Small intestine (tissue), 7 donors: ENCODE data around the gene PSMG4. TPM values are rescaled to one million over a fixed set of nuclear protein-coding genes. Genes with fewer than 3 reads are reported as not detected.
A peak's percentile ranks its signal among the peaks of the same experiment; 100 is the strongest.

Experiments used
- DNase-seq, 2 donors: peaks; one replicate each; pipeline versions ENCODE4 v3.0.0 to v3.0.0-alpha.2; 2013
- FAIRE-seq: peaks from 2 replicates; lab custom pipeline; 2012; peaks lifted over from hg19 to GRCh38; lab: Jason Lieb, UNC
- H3K27ac ChIP-seq, 3 donors: one replicate each; pipeline ENCODE4 v1.5.1; 2013; ENCODE audit warnings: low read length in 2 of 3, mild to moderate bottlenecking in 2 of 3, control low read depth in 1 of 3, inconsistent platforms in 1 of 3, low read depth in 1 of 3, moderate library complexity in 1 of 3
- H3K27me3 ChIP-seq, 3 donors: one replicate each; pipeline ENCODE4 v1.6.1; 2013; ENCODE audit warnings: low read length in 3 of 3, inconsistent platforms in 1 of 3; ENCODE audit not compliant: control insufficient read depth in 3 of 3, insufficient read depth in 3 of 3
- H3K36me3 ChIP-seq, 3 donors: one replicate each; pipeline ENCODE4 v1.6.1; 2013; ENCODE audit warnings: low read length in 3 of 3, inconsistent platforms in 1 of 3, low read depth in 1 of 3, mild to moderate bottlenecking in 1 of 3, moderate library complexity in 1 of 3; ENCODE audit not compliant: control insufficient read depth in 3 of 3, insufficient read depth in 2 of 3
- H3K4me1 ChIP-seq, 3 donors: one replicate each; pipeline ENCODE4 v1.6.1; 2013; ENCODE audit warnings: low read length in 2 of 3, inconsistent platforms in 1 of 3, low read depth in 1 of 3, mild to moderate bottlenecking in 1 of 3, moderate library complexity in 1 of 3; ENCODE audit not compliant: control insufficient read depth in 3 of 3, insufficient read depth in 2 of 3
- H3K4me3 ChIP-seq, 3 donors: one replicate each; pipeline ENCODE4 v1.5.1; 2013; ENCODE audit warnings: low read length in 3 of 3, control low read depth in 1 of 3, inconsistent platforms in 1 of 3, low read depth in 1 of 3, mild to moderate bottlenecking in 1 of 3, moderate library complexity in 1 of 3
- H3K9me3 ChIP-seq, 2 donors: one replicate each; pipeline ENCODE4 v1.6.1; 2013; ENCODE audit warnings: low read depth in 1 of 2, low read length in 1 of 2; ENCODE audit not compliant: control insufficient read depth in 2 of 2, insufficient read depth in 1 of 2
- WGBS, 3 donors: extraction: QIAGEN DNeasy Blood & Tissue Kit; methylation state at CpG; one replicate each; pipeline ENCODE4 v1.1.7; 2013; 5-methylcytosine and 5-hydroxymethylcytosine counted together
- polyA plus RNA-seq, 4 donors: library from polyadenylated mRNA; stranded (reverse) in 3 of 4; unstranded in 1 of 4; fragments of 200-250 nt in 3 of 4; fragments of 120-200 nt in 1 of 4; gene quantifications; one replicate each; pipeline versions ENCODE4 v1.2.1 to v1.2.3, GENCODE V29; 2013
- donor health status: healthy with polysubstance abuse.
- donor health status: control.
- donor health status: control.
- donor health status: Bipolar disorder and iron deficiency.
- donor health status: healthy.

Gene PSMG4
- polyA plus RNA-seq, 4 donors: 22.6 to 43.8 (median 33.4) TPM

- FAIRE-seq (no peak), DNase-seq (peak in 1 of 2 donors; percentile 32)
- no peaks in the 10 kb centered on the region for H3K9me3 ChIP-seq
- H3K27me3 ChIP-seq: no peaks in the 10 kb centered on the region
- peak overlapping the region in 1 of 3 donors; percentile 29 for H3K4me3 ChIP-seq
- H3K36me3 ChIP-seq: peaks cover 0 to 44% (median 4%) of the 10 kb centered on the region in 3 donors
- peaks cover 7 to 19% (median 10%) of the 10 kb centered on the region in 3 donors for H3K4me1 ChIP-seq
- H3K27ac ChIP-seq: peak overlapping the region in 1 of 3 donors; percentile 17
- 37 to 61% (median 49%) methylated on average over 17 of the region's 17 CpGs for WGBS, 3 donors
Observed at GRCh38 chr6:3260772-3261517, 2.2 kb downstream of the PSMG4 start.

DNA sequence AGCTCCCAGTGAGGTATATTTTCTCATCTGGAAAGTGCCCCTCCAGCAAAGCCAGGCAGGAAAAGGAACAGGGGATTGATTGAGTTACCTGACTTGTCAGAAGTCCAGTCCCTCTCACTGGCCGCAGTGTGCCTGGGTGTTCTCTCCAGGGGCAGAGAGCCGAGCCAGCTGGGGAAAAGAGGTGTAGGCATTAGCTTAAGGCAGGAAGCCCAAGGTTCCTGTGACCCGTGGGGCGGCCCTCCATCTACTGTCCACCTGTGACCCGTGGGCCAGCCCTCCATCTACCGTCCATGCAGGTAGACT is 2.7 kb downstream of the PSMG4 start:
- FAIRE-seq (no peak), DNase-seq (no peak)
- Histone ChIP-seq H3K27ac (no peak overlapping the region), H3K36me3 (peaks cover 0 to 49% (median 4%) of the 10 kb centered on the region in 3 donors), H3K27me3 (no peaks in the 10 kb centered on the region), H3K4me1 (peaks cover 7 to 19% (median 10%) of the 10 kb centered on the region in 3 donors), H3K4me3 (no peak overlapping the region), H3K9me3 (no peaks in the 10 kb centered on the region)
- 44 to 83% (median 60%) methylated on average over 5 to 6 of the region's 6 CpGs for WGBS, 3 donors

DNA sequence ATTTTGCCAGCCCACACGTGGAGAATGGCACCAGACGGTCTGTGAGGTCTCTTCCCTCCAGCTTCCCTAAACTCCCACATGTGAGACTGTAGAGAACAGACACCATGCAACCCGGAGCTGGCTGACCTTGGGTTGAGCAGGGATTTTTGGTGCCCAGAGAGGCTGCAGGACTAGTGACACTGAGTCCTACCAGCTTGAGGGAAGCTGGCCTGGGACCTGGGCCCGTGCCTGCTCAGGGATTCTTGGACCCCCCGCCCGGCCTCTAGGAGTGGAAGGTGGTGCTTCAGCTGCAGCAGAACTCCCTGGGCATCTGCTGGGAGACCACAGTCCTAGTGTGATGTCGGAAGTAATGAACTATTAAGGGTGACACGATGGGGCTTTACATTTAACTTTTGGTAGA is 3.2 kb downstream of the PSMG4 start:
- Histone ChIP-seq H3K27ac (no peak overlapping the region), H3K4me1 (peaks cover 7 to 19% (median 10%) of the 10 kb centered on the region in 3 donors), H3K4me3 (no peak overlapping the region), H3K27me3 (no peaks in the 10 kb centered on the region), H3K36me3 (peaks cover 0 to 49% (median 4%) of the 10 kb centered on the region in 3 donors), H3K9me3 (no peaks in the 10 kb centered on the region)
- FAIRE-seq (no peak), DNase-seq (no peak)
- WGBS, 3 donors: 51 to 69% (median 66%) methylated on average over 8 of the region's 8 CpGs

DNA sequence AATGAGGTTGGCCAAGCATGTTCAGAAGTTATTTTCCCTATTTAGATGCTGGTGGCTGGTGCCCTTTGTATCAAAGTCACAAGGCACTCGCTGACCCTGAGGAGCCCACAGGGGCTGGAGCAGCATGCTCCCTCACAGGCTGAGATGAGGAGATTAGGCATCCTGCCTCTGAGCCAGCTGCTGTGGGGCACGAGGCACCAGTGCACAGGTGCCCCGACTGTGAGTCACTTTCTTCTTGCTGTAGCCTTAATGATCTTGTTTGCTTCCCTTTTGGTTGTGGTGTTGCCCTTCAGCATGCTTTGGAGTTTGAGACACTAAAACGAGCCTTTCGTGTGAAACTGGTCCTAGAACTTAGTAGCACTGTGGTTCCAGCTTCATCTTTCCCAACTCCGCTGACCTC is 4.3 kb downstream of the PSMG4 start:
- Histone ChIP-seq H3K4me1 (peaks cover 7 to 19% (median 10%) of the 10 kb centered on the region in 3 donors), H3K9me3 (no peaks in the 10 kb centered on the region), H3K27ac (no peak overlapping the region), H3K36me3 (peaks cover 0 to 49% (median 4%) of the 10 kb centered on the region in 3 donors), H3K4me3 (no peak overlapping the region), H3K27me3 (no peaks in the 10 kb centered on the region)
- FAIRE-seq (no peak), DNase-seq (no peak)
- 55 to 65% (median 56%) methylated on average over 6 of the region's 6 CpGs for whole genome bisulfite sequencing, 3 donors

DNA sequence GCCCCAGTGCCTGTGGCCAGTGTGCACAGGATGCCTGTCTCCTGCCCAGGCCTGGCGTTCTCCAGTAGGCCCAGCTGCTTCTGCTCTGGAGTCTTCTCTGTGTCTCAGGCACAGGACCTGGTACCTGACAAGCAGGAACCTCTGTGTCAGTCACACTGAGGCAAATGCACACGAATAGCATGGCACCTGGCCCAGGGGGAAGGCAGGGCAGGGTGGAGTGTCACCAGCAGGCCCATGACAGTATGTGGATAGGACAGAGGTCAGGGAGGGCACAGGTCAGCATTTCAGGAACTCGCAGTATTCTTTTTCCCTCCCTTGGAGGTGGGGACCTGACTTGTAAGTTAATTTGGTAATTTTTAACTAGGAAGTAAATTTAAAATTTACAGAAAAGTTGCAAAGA is 5.6 kb downstream of the PSMG4 start:
- Histone ChIP-seq H3K4me3 (no peak overlapping the region), H3K36me3 (peaks cover 4 to 58% (median 8%) of the 10 kb centered on the region in 3 donors), H3K9me3 (no peaks in the 10 kb centered on the region), H3K27ac (no peak overlapping the region), H3K4me1 (peaks cover 5 to 15% (median 10%) of the 10 kb centered on the region in 3 donors), H3K27me3 (no peaks in the 10 kb centered on the region)
- 68 to 83% (median 70%) methylated on average over 3 of the region's 3 CpGs for WGBS, 3 donors
- DNase-seq: no peak
- FAIRE-seq: no peak

- DNase-seq (no peak), FAIRE-seq (no peak)
- peaks cover 2 to 19% (median 6%) of the 10 kb centered on the region in 3 donors for H3K4me1 ChIP-seq
- peaks cover 6 to 66% (median 8%) of the 10 kb centered on the region in 3 donors for H3K36me3 ChIP-seq
- no peaks in the 10 kb centered on the region for H3K9me3 ChIP-seq
- H3K27ac ChIP-seq: no peak overlapping the region
- no peaks in the 10 kb centered on the region for H3K27me3 ChIP-seq
- WGBS, 3 donors: 63 to 73% (median 64%) methylated on average over 9 of the region's 9 CpGs
- H3K4me3 ChIP-seq: no peak overlapping the region
Observed at GRCh38 chr6:3265671-3266070, 6.9 kb downstream of the PSMG4 start.

DNA sequence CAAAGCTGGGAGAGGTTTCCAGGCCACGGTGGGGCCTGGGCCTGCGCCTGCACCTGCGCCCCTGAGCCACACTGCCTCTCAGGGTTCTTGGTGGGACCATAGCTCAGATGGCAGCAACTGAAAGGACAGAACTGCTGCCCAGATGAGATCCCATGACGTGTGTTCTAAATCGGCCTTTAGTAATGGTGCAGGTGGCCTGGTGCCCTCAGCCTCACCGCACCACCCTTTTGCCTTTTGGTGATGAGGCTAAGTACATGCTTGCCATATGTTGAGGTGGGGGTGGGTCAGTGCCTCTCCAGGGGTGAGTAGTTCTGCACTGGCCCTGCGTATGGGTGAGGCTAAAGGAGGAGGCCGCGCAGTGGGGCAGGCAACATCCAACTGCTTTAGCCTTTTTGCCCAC is 7.4 kb downstream of the PSMG4 start:
- Histone ChIP-seq H3K36me3 (peaks cover 6 to 66% (median 8%) of the 10 kb centered on the region in 3 donors), H3K4me3 (no peak overlapping the region), H3K4me1 (peaks cover 2 to 20% (median 6%) of the 10 kb centered on the region in 3 donors), H3K9me3 (no peaks in the 10 kb centered on the region), H3K27me3 (no peaks in the 10 kb centered on the region), H3K27ac (no peak overlapping the region)
- FAIRE-seq (no peak), DNase-seq (no peak)
- 49 to 63% (median 57%) methylated on average over 9 of the region's 9 CpGs for WGBS, 3 donors

DNA sequence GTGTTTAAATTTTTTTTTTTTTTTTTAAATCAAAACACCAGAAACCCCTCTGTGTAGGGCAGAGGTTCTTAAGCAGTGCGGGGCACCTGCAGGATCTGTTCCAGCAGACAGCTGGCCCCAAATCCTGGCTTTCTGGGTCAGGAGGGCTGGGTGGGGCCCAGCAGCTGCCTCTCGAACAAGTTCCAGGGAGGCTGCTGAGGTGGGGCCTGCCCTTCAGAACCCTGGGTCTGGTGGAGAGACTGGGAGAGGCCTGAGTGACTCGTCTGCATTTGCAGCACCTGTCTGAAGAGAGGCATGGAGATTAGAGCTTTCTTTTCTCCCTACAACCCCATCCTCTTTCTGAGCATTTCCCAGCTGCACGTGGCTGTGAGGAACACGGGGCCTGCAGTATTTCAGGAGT is 8.4 kb downstream of the PSMG4 start:
- no peak overlapping the region for H3K27ac ChIP-seq
- no peak for FAIRE-seq
- no peaks in the 10 kb centered on the region for H3K9me3 ChIP-seq
- no peaks in the 10 kb centered on the region for H3K27me3 ChIP-seq
- DNase-seq: no peak
- H3K4me1 ChIP-seq: peaks cover 0 to 18% (median 2%) of the 10 kb centered on the region in 3 donors
- WGBS, 3 donors: 40 to 57% (median 48%) methylated on average over 5 of the region's 5 CpGs
- H3K36me3 ChIP-seq: peaks cover 8 to 68% (median 8%) of the 10 kb centered on the region in 3 donors
- no peak overlapping the region for H3K4me3 ChIP-seq
